Kidney (tissue), 14 donors: ENCODE data around the gene ARHGEF10L. TPM values are rescaled to one million over a fixed set of nuclear protein-coding genes. Genes with fewer than 3 reads are reported as not detected.

Source experiments
- DNase-seq, 5 donors: peaks; one replicate each; pipeline ENCODE4 v3.0.0-alpha.2; 2013 to 2020
- FAIRE-seq: peaks from 2 replicates; lab custom pipeline; 2012; peaks lifted over from hg19 to GRCh38; lab: Jason Lieb, UNC
- H3K27ac ChIP-seq, 2 donors: one replicate each; pipeline ENCODE4 v1.7.0; 2013; ENCODE audit warnings: low read depth in 2 of 2, low read length in 2 of 2, inconsistent platforms in 1 of 2
- H3K27me3 ChIP-seq: one replicate; pipeline ENCODE4 v1.7.1; 2013; ENCODE audit warnings: low read length, inconsistent platforms; ENCODE audit not compliant: control insufficient read depth, insufficient read depth
- H3K36me3 ChIP-seq, 3 donors: one replicate each; pipeline versions ENCODE4 v1.7.0 to v1.7.1; 2013; ENCODE audit warnings: low read length in 3 of 3, control low read depth in 1 of 3, inconsistent platforms in 1 of 3; ENCODE audit not compliant: insufficient read depth in 3 of 3, control insufficient read depth in 2 of 3
- H3K4me1 ChIP-seq, 3 donors: one replicate each; pipeline versions ENCODE4 v1.7.0 to v1.7.1; 2013; ENCODE audit warnings: low read length in 3 of 3, inconsistent platforms in 1 of 3, low read depth in 1 of 3; ENCODE audit not compliant: control insufficient read depth in 2 of 3, insufficient read depth in 2 of 3
- H3K4me3 ChIP-seq, 3 donors: one replicate each; pipeline versions ENCODE4 v1.7.0 to v1.8.1; 2013; ENCODE audit warnings: low read length in 3 of 3, control low read depth in 1 of 3, inconsistent platforms in 1 of 3
- H3K9ac ChIP-seq, 3 donors: one replicate each; pipeline versions ENCODE4 v1.7.0 to v1.7.1; 2013; ENCODE audit warnings: low read length in 3 of 3, control low read depth in 1 of 3, inconsistent platforms in 1 of 3
- H3K9me3 ChIP-seq, 3 donors: one replicate each; pipeline versions ENCODE4 v1.7.0 to v1.7.1; 2013; ENCODE audit warnings: low read length in 3 of 3, control low read depth in 1 of 3, inconsistent platforms in 1 of 3; ENCODE audit not compliant: control insufficient read depth in 2 of 3, insufficient read depth in 1 of 3
- intact Hi-C: fragments of 100-400 bp; cut with DNase I; formaldehyde crosslinking; loops from one replicate; pipeline ENCODE4 v1.11.1; 2022
- polyA plus RNA-seq: library from polyadenylated mRNA; stranded (reverse); fragments of 350-450 nt; fragmentation: Illumina TruSeq; extraction: RNeasy Lipid Tissue Mini Kit (QIAGEN cat#74804); gene quantifications from one replicate; pipeline ENCODE4 v1.2.3, GENCODE V29; 2014; ENCODE audit warnings: low read depth, low replicate concordance; ENCODE audit not compliant: insufficient read depth
- total RNA-seq: library from RNA; stranded (reverse); fragmentation: NEBNext Ultra II Directional; extraction: Animal tissue kit (Norgen Biotek cat#: 25700); gene quantifications from one replicate; pipeline ENCODE4 v1.2.1, GENCODE V29; 2021
- TF ChIP-seq, protein P1 (sequence below): IDR thresholded peaks from 3 replicates; pipeline ENCODE4 v1.5.1; 2012; ENCODE audit warnings: mild to moderate bottlenecking, moderate library complexity, borderline replicate concordance; ENCODE audit not compliant: insufficient read depth; ENCODE audit errors: extremely low read depth
- donor health status: control.
- donor health status: control.
- donor health status: control.
- donor health status: control.
- donor health status: control.
- donor health status: DM: yes; HTN: yes; CAD: no.
- donor health status: Normal renal cell carcinoma (clear cell type).

ARHGEF10L gene
- total and polyA plus RNA-seq, 2 donors from 2014 or later: 40.8 to 91.9 TPM

DNA sequence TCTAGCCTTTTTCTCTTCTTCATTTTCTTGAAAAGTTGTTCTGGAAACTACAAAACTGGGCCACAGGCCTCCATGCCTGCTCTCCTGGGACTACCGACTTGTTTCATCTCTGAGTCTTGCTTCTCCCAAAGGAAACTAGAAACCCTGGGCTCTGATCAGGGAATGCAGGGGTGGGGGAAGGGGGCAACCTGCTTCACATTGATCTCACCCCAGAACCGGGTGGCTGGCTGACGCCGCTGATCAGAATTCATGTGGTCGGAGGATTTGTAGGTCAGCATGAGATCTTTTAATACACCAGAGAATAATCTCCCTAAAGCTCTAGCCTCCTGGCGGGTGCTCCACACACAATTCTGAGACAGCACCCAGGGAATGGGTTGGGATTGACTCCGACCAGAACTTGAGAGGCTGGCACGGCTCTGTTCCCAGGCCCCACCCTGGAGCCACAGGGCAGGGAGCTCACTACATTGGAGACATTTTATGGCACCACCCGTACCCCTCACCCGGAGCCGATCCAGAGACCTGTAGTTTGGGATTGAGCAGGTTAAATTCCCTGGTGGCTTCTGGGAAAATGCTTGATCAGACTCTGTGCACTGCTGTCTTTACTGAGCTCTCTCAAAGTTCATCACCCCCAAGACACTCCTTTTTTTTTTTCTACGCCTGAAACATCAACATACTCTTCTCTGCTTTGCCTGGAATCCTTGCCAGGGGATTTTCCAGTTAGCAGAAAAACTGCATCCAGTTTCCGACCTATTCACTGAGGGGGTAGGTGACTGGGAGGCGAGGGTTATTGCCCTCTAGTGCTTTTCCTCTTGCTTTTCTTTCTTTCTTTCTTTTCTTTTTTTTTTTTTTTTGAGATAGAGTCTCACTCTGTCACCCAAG lies 12.2 kb upstream of the ARHGEF10L start:
- no peak for FAIRE-seq
- intact Hi-C loops: no loop called here
- H3K27ac ChIP-seq: peak overlapping the region; percentile 54 to 76
- H3K9me3 ChIP-seq: no peaks in the 10 kb centered on the region
- H3K9ac ChIP-seq: peak overlapping the region in 1 of 3 donors; percentile 22
- H3K27me3 ChIP-seq: no peaks in the 10 kb centered on the region
- H3K4me3 ChIP-seq: no peak overlapping the region
- H3K36me3 ChIP-seq: no peaks in the 10 kb centered on the region
- TF ChIP-seq, protein P1, sequence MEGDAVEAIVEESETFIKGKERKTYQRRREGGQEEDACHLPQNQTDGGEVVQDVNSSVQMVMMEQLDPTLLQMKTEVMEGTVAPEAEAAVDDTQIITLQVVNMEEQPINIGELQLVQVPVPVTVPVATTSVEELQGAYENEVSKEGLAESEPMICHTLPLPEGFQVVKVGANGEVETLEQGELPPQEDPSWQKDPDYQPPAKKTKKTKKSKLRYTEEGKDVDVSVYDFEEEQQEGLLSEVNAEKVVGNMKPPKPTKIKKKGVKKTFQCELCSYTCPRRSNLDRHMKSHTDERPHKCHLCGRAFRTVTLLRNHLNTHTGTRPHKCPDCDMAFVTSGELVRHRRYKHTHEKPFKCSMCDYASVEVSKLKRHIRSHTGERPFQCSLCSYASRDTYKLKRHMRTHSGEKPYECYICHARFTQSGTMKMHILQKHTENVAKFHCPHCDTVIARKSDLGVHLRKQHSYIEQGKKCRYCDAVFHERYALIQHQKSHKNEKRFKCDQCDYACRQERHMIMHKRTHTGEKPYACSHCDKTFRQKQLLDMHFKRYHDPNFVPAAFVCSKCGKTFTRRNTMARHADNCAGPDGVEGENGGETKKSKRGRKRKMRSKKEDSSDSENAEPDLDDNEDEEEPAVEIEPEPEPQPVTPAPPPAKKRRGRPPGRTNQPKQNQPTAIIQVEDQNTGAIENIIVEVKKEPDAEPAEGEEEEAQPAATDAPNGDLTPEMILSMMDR: no peak
- peak in 2 of 5 donors; percentile 55 to 76 for DNase-seq
- H3K4me1 ChIP-seq: peaks cover 0 to 15% (median 14%) of the 10 kb centered on the region in 3 donors

DNA sequence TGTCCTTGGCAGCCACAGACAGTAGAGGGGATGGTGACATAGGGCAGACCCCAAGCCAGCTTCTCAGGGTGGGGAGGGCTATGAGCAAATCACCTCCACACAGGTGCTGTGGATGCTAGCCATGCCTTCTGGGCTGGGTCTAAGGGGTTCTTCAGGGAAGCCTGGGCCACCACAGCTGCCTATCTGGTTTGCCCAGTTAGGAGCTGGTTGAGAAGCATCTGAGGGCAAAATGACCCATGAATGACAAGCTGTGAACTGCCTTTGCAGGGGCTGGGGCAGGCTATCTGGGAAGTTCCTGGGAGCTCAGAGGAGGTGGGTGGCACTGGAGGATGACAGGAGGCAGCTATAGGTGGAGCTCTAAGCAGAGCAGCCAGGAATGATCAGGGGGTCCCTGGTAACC lies 10.1 kb upstream of the ARHGEF10L start:
- H3K4me1 ChIP-seq: peaks cover 0 to 15% (median 14%) of the 10 kb centered on the region in 3 donors
- no peak overlapping the region for H3K27ac ChIP-seq
- H3K4me3 ChIP-seq: no peak overlapping the region
- no peaks in the 10 kb centered on the region for H3K27me3 ChIP-seq
- DNase-seq (no peak), FAIRE-seq (no peak)
- H3K36me3 ChIP-seq: no peaks in the 10 kb centered on the region
- TF ChIP-seq, protein P1: no peak
- H3K9me3 ChIP-seq: no peaks in the 10 kb centered on the region
- H3K9ac ChIP-seq: no peak overlapping the region
- intact Hi-C loops: no loop called here

DNA sequence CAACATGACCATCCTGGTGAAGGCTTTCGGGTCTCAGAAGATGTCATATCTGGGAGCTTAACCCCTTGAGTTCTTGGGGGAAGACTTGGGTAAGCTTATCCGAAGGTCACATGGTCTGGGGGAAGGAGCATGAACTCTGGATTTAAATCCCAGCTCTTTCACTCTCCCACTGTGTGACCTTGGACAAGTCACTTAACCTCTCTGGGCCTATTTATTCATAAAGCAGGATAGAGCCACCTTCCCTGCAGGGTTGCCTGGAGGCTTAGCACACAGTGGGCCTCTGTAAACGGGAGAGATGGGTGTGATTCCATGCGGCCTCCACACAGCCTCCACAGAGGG lies 8.2 kb upstream of the ARHGEF10L start:
- H3K27ac ChIP-seq: peak overlapping the region; percentile 25 to 88

More for the DNA sequence above, 8.2 kb upstream of the ARHGEF10L start:
- no peak for FAIRE-seq
- intact Hi-C loops: no loop called here
- TF ChIP-seq, protein P1: no peak
- Histone ChIP-seq H3K4me3 (no peak overlapping the region), H3K9ac (no peak overlapping the region), H3K36me3 (no peaks in the 10 kb centered on the region), H3K27me3 (no peaks in the 10 kb centered on the region), H3K9me3 (no peaks in the 10 kb centered on the region), H3K4me1 (peaks cover 0 to 10% (median 8%) of the 10 kb centered on the region in 3 donors)
- DNase-seq: no peak
